GM12875 (cell line): ENCODE results near the gene EXOSC1.

Source experiments
- H3K4me3 ChIP-seq: one replicate; pipeline ENCODE4 v1.5.1; 2011; ENCODE audit warnings: low read depth, low read length, control low read depth
- CTCF ChIP-seq: IDR thresholded peaks from 2 replicates; pipeline ENCODE4 v1.5.1; 2011; ENCODE audit warnings: low read depth, mild to moderate bottlenecking, control low read depth, inconsistent platforms, low read length, moderate library complexity, borderline replicate concordance; ENCODE audit not compliant: insufficient read depth

EXOSC1 gene

DNA sequence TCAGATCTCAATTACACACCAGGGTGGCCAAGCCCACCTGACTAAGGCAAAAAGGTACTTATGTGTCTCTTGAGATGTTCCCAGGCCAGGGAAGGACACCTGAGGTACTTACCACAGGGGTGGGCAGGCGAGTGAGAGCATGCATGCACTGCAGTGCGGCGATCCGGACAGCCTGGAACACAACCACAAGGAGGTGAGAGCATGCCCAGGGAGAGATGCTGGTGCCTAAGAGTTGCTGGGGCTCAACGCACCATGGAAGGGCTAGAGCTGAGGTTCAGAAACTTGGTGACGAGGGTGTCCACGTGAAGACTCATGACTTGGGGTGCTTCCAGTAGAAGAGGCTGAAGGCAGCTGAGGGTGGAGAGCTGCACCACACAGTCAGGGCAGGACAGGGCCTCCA, 13.3 kb upstream of the EXOSC1 start:
- TF ChIP-seq CTCF = no peak
- no peak overlapping the region for H3K4me3 ChIP-seq

- no peak overlapping the region for H3K4me3 ChIP-seq
- no peak for TF ChIP-seq CTCF
Measured at GRCh38 chr10:97456686-97457065, 10.9 kb upstream of the EXOSC1 start.

DNA sequence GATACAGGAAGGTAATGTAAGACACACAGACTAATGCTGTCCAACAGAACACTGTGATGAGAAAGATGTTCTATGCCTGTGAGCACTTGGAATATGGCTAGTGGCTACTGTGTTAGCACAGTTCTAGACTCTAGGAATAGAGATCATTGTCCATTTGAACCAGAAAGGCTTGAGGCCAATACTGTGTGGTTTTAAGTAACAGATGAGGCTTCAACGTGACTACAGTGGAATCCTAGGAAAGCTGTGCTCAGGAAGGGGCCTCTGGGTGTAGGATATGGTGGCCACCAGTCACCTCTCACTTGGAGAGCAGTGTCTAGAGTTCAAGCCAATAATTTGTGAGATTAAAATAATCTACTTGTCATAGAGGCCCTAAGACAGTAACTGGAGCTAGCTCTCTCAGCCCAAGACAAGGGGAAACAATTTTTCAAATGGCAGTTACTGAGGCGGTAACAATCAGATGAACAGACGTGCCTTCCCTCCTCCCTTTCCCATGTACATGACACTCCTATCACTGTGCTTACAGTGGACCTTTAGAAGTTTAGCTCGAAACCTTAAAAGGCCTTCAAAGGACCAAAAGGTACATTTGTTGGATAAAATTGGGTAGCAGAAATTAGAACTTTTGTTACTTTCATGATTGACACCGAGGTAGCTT, 10.4 kb upstream of the EXOSC1 start:
- no peak overlapping the region for H3K4me3 ChIP-seq
- TF ChIP-seq CTCF = no peak

DNA sequence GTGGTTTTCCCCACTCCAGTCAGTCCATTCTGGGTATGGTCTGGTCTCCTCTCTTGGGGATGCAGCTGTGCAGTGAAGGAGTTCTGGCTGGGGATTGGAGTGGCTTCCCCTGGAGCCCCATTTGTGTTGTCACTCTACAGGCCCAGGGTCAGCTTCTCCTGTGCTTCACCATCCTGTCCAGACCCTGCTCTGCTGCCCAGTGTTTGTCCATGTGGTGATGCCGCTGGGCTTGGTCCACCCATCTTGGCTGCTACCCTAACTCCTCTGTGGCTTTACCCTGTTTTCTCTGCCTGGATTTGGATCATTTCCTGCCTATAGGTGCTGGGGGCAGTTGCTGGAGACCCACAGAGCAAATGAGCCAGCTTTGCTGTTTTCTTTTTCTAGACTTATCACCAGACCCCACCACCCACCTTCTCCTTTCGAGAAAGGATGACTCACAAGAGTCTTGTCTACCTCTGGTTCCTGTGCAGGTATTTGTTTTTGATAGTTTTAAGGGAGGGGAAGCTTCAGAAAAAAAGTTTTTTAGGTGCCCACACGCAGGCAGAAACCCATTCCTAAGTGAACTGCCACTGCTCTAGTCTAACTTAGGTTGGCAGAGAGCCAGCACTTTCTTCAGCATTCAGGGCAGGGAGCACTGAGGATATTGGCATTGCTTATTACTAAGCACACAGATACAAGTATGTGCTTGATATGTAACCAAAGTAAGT, 8.7 kb upstream of the EXOSC1 start:
- no peak for TF ChIP-seq CTCF

GRCh38 chr10:97452352-97452751, 6.5 kb upstream of the EXOSC1 start:
- H3K4me3 ChIP-seq = no peak overlapping the region
- no peak for TF ChIP-seq CTCF

More for the DNA sequence above, 8.7 kb upstream of the EXOSC1 start:
- H3K4me3 ChIP-seq = no peak overlapping the region

- TF ChIP-seq CTCF = no peak
Measured at GRCh38 chr10:97451605-97452004, 5.8 kb upstream of the EXOSC1 start.

GRCh38 chr10:97450828-97451227, 5.0 kb upstream of the EXOSC1 start:
- no peak overlapping the region for H3K4me3 ChIP-seq
- no peak for TF ChIP-seq CTCF

More at GRCh38 chr10:97451605-97452004, 5.8 kb upstream of the EXOSC1 start:
- H3K4me3 ChIP-seq = no peak overlapping the region
